ENCODE data around the gene SMARCE1. TPM values are rescaled to one million over a fixed set of nuclear protein-coding genes. Genes with fewer than 3 reads are reported as not detected.

The SMARCE1 gene
- total and polyA plus RNA-seq, 9 of the 15 experiments (the other 6 are each of a cell fraction or from before 2014, with no cell fraction given) = 64.1 to 142 (median 114) TPM

DNA sequence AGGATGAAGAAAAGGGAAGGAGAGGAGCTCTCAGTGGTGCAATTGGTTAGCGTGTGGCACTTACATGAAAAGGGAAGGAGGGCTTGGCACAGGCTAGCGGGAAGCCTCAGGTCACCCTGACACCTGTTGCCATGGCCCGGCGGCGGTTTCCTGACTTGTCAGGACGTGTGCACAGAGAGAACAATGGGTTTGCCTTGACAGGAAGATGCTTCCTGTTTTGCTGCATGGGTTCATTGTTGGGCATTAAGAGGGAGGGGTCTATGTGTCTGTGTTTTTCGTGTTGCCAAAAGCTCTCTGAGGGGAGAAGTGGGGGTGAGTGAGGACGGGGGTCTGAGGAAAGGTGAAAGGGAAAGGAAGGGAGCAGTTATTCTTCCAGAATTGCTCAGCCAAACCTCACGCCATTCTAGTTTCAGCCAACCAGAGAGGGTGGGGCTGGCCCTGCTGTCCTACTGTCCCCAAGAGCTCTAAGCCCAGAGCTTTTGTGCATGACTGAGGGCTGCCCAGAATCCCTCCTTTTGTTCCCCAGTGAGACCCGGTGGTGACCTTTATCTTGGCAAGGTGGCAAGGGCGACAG is 65.2 kb downstream of the SMARCE1 start (continued):
- TF ChIP-seq, protein P1, sequence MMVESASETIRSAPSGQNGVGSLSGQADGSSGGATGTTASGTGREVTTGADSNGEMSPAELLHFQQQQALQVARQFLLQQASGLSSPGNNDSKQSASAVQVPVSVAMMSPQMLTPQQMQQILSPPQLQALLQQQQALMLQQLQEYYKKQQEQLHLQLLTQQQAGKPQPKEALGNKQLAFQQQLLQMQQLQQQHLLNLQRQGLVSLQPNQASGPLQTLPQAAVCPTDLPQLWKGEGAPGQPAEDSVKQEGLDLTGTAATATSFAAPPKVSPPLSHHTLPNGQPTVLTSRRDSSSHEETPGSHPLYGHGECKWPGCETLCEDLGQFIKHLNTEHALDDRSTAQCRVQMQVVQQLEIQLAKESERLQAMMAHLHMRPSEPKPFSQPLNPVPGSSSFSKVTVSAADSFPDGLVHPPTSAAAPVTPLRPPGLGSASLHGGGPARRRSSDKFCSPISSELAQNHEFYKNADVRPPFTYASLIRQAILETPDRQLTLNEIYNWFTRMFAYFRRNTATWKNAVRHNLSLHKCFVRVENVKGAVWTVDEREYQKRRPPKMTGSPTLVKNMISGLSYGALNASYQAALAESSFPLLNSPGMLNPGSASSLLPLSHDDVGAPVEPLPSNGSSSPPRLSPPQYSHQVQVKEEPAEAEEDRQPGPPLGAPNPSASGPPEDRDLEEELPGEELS (CRISPR knock-in tag; IDR thresholded peaks at IDR 0.05; ENCODE audit: borderline replicate concordance) = no peak
- no peak for TF ChIP-seq ZNF707 (CRISPR knock-in tag; conservative IDR thresholded peaks at IDR 0.05)
- TF ChIP-seq MBD2 (IDR thresholded peaks at IDR 0.05; ENCODE audit: borderline replicate concordance, low read depth) = no peak

DNA sequence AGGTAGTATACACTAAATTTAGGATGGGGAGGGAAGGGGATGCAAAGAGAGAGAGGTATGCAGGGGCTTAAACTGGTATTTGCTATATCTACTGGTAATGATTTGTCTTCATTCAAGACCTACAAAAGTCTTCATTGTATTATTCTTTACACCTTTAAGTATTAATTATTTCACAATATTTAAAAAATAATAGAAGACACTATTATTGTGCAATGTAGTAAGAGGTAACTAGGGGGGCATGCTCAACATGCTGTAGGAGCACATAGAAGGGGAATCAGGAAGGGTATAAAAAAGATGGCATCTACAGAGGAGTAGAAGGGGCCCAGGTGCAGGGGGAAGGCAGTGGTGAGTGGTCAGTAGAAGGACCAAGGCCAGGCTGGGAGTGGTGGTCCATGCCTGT is 67.5 kb downstream of the SMARCE1 start:
- POLR2A ChIA-PET = interaction anchor here (1.0 kb wide), 1 partner anchor 26 kb away, joined by 3 read pairs; no protein-coding TSS in a partner anchor

More for the DNA sequence above, 67.5 kb downstream of the SMARCE1 start:
- CTCF ChIA-PET (ENCODE audit: low intra/inter-chr PET ratio) = no interaction called here
- H3K4me1 ChIP-seq (replicated peaks in 1 of 2; ENCODE audit: control insufficient read depth in 2 of 2, insufficient read depth in 2 of 2, low read length in 2 of 2) = no peaks in the 10 kb centered on the region
- peaks cover 0 to 7% of the 10 kb centered on the region in 2 experiments; a peak in 2 of 5 replicates for H3K27me3 ChIP-seq (ENCODE audit: control insufficient read depth in 2 of 2, insufficient read depth in 2 of 2, low read length in 2 of 2)
- no peak overlapping the region for H3K4me3 ChIP-seq
- H3K4me2 ChIP-seq (ENCODE audit: insufficient read depth, low read length) = no peak overlapping the region
- BruUV-seq (replicated peaks) = no TSS peak
- peak; percentile 50; the same call in 1 of the 2 replicates for TF ChIP-seq CEBPB (tag; IDR thresholded peaks at IDR 0.05)
- TF ChIP-seq, protein P2, sequence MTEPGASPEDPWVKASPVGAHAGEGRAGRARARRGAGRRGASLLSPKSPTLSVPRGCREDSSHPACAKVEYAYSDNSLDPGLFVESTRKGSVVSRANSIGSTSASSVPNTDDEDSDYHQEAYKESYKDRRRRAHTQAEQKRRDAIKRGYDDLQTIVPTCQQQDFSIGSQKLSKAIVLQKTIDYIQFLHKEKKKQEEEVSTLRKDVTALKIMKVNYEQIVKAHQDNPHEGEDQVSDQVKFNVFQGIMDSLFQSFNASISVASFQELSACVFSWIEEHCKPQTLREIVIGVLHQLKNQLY (CRISPR knock-in tag; conservative IDR thresholded peaks at IDR 0.05) = no peak
- no peak for TF ChIP-seq CEBPG (CRISPR knock-in tag; IDR thresholded peaks at IDR 0.05)
- peak in 1 of 2 experiments; percentile 61; a peak in 2 of 4 replicates for TF ChIP-seq CEBPG (tag; conservative IDR thresholded peaks at IDR 0.05 in 1 of 2, IDR thresholded peaks at IDR 0.05 in 1 of 2)
- ATAC-seq = no peak
- no peak overlapping the region for H3K27ac ChIP-seq (ENCODE audit: extremely low read depth, low read depth, low read length)
- no peaks in the 10 kb centered on the region for H3K9me3 ChIP-seq (replicated peaks; ENCODE audit: control insufficient read depth, insufficient read depth, low read depth, low read length)
- FAIRE-seq = no peak
- in situ Hi-C loops (cut with MboI) (no loop called here), intact Hi-C loops (cut with micrococcal nuclease) (no loop called here)
- no peaks in the 10 kb centered on the region for H3K79me2 ChIP-seq (ENCODE audit: control insufficient read depth, insufficient read depth, low read length)
- DNase-seq (ENCODE audit: extremely low read depth in 1 of 4, low spot score in 3 of 4) = no peak
- H4K20me1 ChIP-seq (replicated peaks; ENCODE audit: control insufficient read depth, insufficient read depth, low read length) = no peaks in the 10 kb centered on the region
- no peaks in the 10 kb centered on the region for H3K36me3 ChIP-seq (ENCODE audit: control insufficient read depth, insufficient read depth, low read length)
- H2AFZ ChIP-seq (ENCODE audit: low read depth, low read length) = no peak overlapping the region
- no peak overlapping the region for H3K9ac ChIP-seq (ENCODE audit: insufficient read depth in 1 of 2, low read depth in 2 of 2, low read length in 2 of 2)
- no peaks in the 10 kb centered on the region for H3K9me1 ChIP-seq (ENCODE audit: control insufficient read depth, insufficient read depth, low read length)
